Activated naive CD4-positive, alpha-beta T cell treated with anti-CD3 and anti-CD28 coated beads, Interleukin-2, amount 10 ng/mL, durations not matched to agents 7 days and 5 days (primary cell): Measurements from ENCODE around the gene GABRA4.

Experiments used
- CTCF ChIA-PET: fragments of 350-600 bp; sonication (Branson Sonifier 250); formaldehyde crosslinking; loops from one replicate; lab custom pipeline; 2021; ENCODE audit warnings: antibody characterized with exemption; lab: Charles Lee
- DNase-seq: peaks from one replicate; pipeline ENCODE4 v3.0.0-alpha.2; 2020
- H3K27ac Mint-ChIP-seq: one replicate; pipeline ENCODE4 v1.8.0; 2021; ENCODE audit warnings: mild to moderate bottlenecking, moderate library complexity, mixed read lengths
- H3K27me3 Mint-ChIP-seq: one replicate; pipeline ENCODE4 v1.8.0; 2021; ENCODE audit warnings: mild to moderate bottlenecking, mixed read lengths
- H3K36me3 Mint-ChIP-seq: one replicate; pipeline ENCODE4 v1.8.0; 2021; ENCODE audit warnings: mixed read lengths
- H3K4me1 Mint-ChIP-seq: one replicate; pipeline ENCODE4 v1.8.0; 2021; ENCODE audit warnings: mixed read lengths
- H3K4me3 Mint-ChIP-seq: one replicate; pipeline ENCODE4 v1.8.0; 2021; ENCODE audit warnings: mild to moderate bottlenecking, moderate library complexity, mixed read lengths
- H3K9me3 Mint-ChIP-seq: one replicate; pipeline ENCODE4 v1.8.0; 2021; ENCODE audit warnings: mixed read lengths

Gene GABRA4

GRCh38 chr4:46958742-46959488 lies 34.5 kb downstream of the GABRA4 start:
- Mint-ChIP-seq H3K27me3 (no peaks in the 10 kb centered on the region), H3K27ac (no peak overlapping the region), H3K36me3 (no peaks in the 10 kb centered on the region), H3K4me1 (no peaks in the 10 kb centered on the region), H3K4me3 (no peak overlapping the region), H3K9me3 (no peaks in the 10 kb centered on the region)
- DNase-seq, result no peak
- CTCF ChIA-PET, result no interaction called here

GRCh38 chr4:46956451-46956850 lies 36.9 kb downstream of the GABRA4 start:
- no peaks in the 10 kb centered on the region for H3K27me3 Mint-ChIP-seq
- CTCF ChIA-PET, result no interaction called here

GRCh38 chr4:46955601-46956000 lies 37.8 kb downstream of the GABRA4 start:
- CTCF ChIA-PET, result no interaction called here
- Mint-ChIP-seq H3K27me3 (no peaks in the 10 kb centered on the region), H3K36me3 (no peaks in the 10 kb centered on the region), H3K27ac (no peak overlapping the region), H3K9me3 (no peaks in the 10 kb centered on the region), H3K4me3 (no peak overlapping the region), H3K4me1 (no peaks in the 10 kb centered on the region)
- no peak for DNase-seq

More at GRCh38 chr4:46956451-46956850, 36.9 kb downstream of the GABRA4 start:
- no peak for DNase-seq
- Mint-ChIP-seq H3K4me3 (no peak overlapping the region), H3K4me1 (no peaks in the 10 kb centered on the region), H3K27ac (no peak overlapping the region), H3K36me3 (no peaks in the 10 kb centered on the region), H3K9me3 (no peaks in the 10 kb centered on the region)

GRCh38 chr4:46954643-46955042 lies 38.7 kb downstream of the GABRA4 start:
- Mint-ChIP-seq H3K9me3 (no peaks in the 10 kb centered on the region), H3K4me3 (no peak overlapping the region), H3K36me3 (no peaks in the 10 kb centered on the region), H3K27ac (no peak overlapping the region), H3K4me1 (no peaks in the 10 kb centered on the region), H3K27me3 (no peaks in the 10 kb centered on the region)
- CTCF ChIA-PET, result no interaction called here
- DNase-seq, result no peak

GRCh38 chr4:46953564-46953963 lies 39.8 kb downstream of the GABRA4 start:
- no peaks in the 10 kb centered on the region for H3K27me3 Mint-ChIP-seq
- H3K4me1 Mint-ChIP-seq, result no peaks in the 10 kb centered on the region
- H3K27ac Mint-ChIP-seq, result no peak overlapping the region
- CTCF ChIA-PET, result no interaction called here
- no peaks in the 10 kb centered on the region for H3K9me3 Mint-ChIP-seq
- no peaks in the 10 kb centered on the region for H3K36me3 Mint-ChIP-seq
- DNase-seq, result no peak
- H3K4me3 Mint-ChIP-seq, result no peak overlapping the region

GRCh38 chr4:46952451-46952850 lies 40.9 kb downstream of the GABRA4 start:
- Mint-ChIP-seq H3K4me1 (no peaks in the 10 kb centered on the region), H3K4me3 (no peak overlapping the region), H3K27ac (no peak overlapping the region), H3K27me3 (no peaks in the 10 kb centered on the region), H3K9me3 (no peaks in the 10 kb centered on the region), H3K36me3 (no peaks in the 10 kb centered on the region)
- DNase-seq, result no peak
- CTCF ChIA-PET, result no interaction called here

GRCh38 chr4:46950826-46951225 lies 42.6 kb downstream of the GABRA4 start:
- Mint-ChIP-seq H3K4me3 (no peak overlapping the region), H3K27me3 (no peaks in the 10 kb centered on the region), H3K9me3 (no peaks in the 10 kb centered on the region), H3K36me3 (no peaks in the 10 kb centered on the region), H3K27ac (no peak overlapping the region), H3K4me1 (no peaks in the 10 kb centered on the region)
- CTCF ChIA-PET, result no interaction called here
- no peak for DNase-seq

- Mint-ChIP-seq H3K4me1 (no peaks in the 10 kb centered on the region), H3K27me3 (no peaks in the 10 kb centered on the region), H3K9me3 (no peaks in the 10 kb centered on the region), H3K4me3 (no peak overlapping the region), H3K27ac (no peak overlapping the region), H3K36me3 (no peaks in the 10 kb centered on the region)
- DNase-seq, result no peak
- CTCF ChIA-PET, result interaction anchor here (0.6 kb wide), 1 partner anchor 18 kb away, joined by 3 read pairs; no protein-coding TSS in a partner anchor
These were observed 43.6 kb downstream of the GABRA4 start for GRCh38 chr4:46949822-46950221.

GRCh38 chr4:46947541-46947940 lies 45.8 kb downstream of the GABRA4 start:
- no peak for DNase-seq
- no peaks in the 10 kb centered on the region for H3K4me1 Mint-ChIP-seq
- no peak overlapping the region for H3K4me3 Mint-ChIP-seq
- H3K27ac Mint-ChIP-seq, result no peak overlapping the region
- no peaks in the 10 kb centered on the region for H3K27me3 Mint-ChIP-seq
- H3K9me3 Mint-ChIP-seq, result no peaks in the 10 kb centered on the region
- no peaks in the 10 kb centered on the region for H3K36me3 Mint-ChIP-seq
- CTCF ChIA-PET, result no interaction called here

GRCh38 chr4:46946919-46947536 lies 46.4 kb downstream of the GABRA4 start:
- CTCF ChIA-PET, result no interaction called here
- no peaks in the 10 kb centered on the region for H3K9me3 Mint-ChIP-seq
- no peaks in the 10 kb centered on the region for H3K27me3 Mint-ChIP-seq
- no peaks in the 10 kb centered on the region for H3K36me3 Mint-ChIP-seq
- DNase-seq, result no peak
- no peak overlapping the region for H3K27ac Mint-ChIP-seq
- no peak overlapping the region for H3K4me3 Mint-ChIP-seq
- H3K4me1 Mint-ChIP-seq, result no peaks in the 10 kb centered on the region

GRCh38 chr4:46945062-46945461 lies 48.3 kb downstream of the GABRA4 start:
- no peak for DNase-seq
- Mint-ChIP-seq H3K4me1 (no peaks in the 10 kb centered on the region), H3K36me3 (no peaks in the 10 kb centered on the region), H3K27me3 (no peaks in the 10 kb centered on the region), H3K27ac (no peak overlapping the region), H3K4me3 (no peak overlapping the region), H3K9me3 (no peaks in the 10 kb centered on the region)
- CTCF ChIA-PET, result interaction anchor here (0.8 kb wide), 1 partner anchor 13 kb away, joined by 3 read pairs; no protein-coding TSS in a partner anchor

GRCh38 chr4:46944345-46944744 lies 49.0 kb downstream of the GABRA4 start:
- no peaks in the 10 kb centered on the region for H3K36me3 Mint-ChIP-seq
- H3K4me1 Mint-ChIP-seq, result no peaks in the 10 kb centered on the region
- H3K4me3 Mint-ChIP-seq, result no peak overlapping the region
- H3K9me3 Mint-ChIP-seq, result no peaks in the 10 kb centered on the region
- H3K27ac Mint-ChIP-seq, result no peak overlapping the region
- H3K27me3 Mint-ChIP-seq, result no peaks in the 10 kb centered on the region
- CTCF ChIA-PET, result no interaction called here
- DNase-seq, result no peak

GRCh38 chr4:46937493-46937892 lies 55.9 kb downstream of the GABRA4 start:
- Mint-ChIP-seq H3K27me3 (no peaks in the 10 kb centered on the region), H3K36me3 (no peaks in the 10 kb centered on the region), H3K27ac (no peak overlapping the region), H3K4me1 (no peaks in the 10 kb centered on the region), H3K4me3 (no peak overlapping the region), H3K9me3 (no peaks in the 10 kb centered on the region)
- CTCF ChIA-PET, result interaction anchor here (1.2 kb wide), 1 partner anchor 185 kb away, joined by 3 read pairs; no protein-coding TSS in a partner anchor
- no peak for DNase-seq

GRCh38 chr4:46934726-46935125 lies 58.7 kb downstream of the GABRA4 start:
- CTCF ChIA-PET, result no interaction called here
- Mint-ChIP-seq H3K36me3 (no peaks in the 10 kb centered on the region), H3K27ac (no peak overlapping the region), H3K27me3 (no peaks in the 10 kb centered on the region), H3K4me1 (no peaks in the 10 kb centered on the region), H3K9me3 (no peaks in the 10 kb centered on the region), H3K4me3 (no peak overlapping the region)
- DNase-seq, result no peak

- Mint-ChIP-seq H3K27ac (no peak overlapping the region), H3K36me3 (no peaks in the 10 kb centered on the region), H3K9me3 (no peaks in the 10 kb centered on the region), H3K4me3 (no peak overlapping the region), H3K4me1 (no peaks in the 10 kb centered on the region), H3K27me3 (no peaks in the 10 kb centered on the region)
- DNase-seq, result no peak
- CTCF ChIA-PET, result interaction anchor here (0.7 kb wide), 1 partner anchor 30 kb away, joined by 3 read pairs; no protein-coding TSS in a partner anchor
These were observed 59.7 kb downstream of the GABRA4 start for GRCh38 chr4:46933686-46934085.
